ENCODE measurements around the gene RNFT2.
"Not testable (repeated sequence)": the region's sequence is repeated elsewhere in the genome, so short reads cannot be mapped to it uniquely, and the experiment has no call there.

RNFT2 gene

DNA sequence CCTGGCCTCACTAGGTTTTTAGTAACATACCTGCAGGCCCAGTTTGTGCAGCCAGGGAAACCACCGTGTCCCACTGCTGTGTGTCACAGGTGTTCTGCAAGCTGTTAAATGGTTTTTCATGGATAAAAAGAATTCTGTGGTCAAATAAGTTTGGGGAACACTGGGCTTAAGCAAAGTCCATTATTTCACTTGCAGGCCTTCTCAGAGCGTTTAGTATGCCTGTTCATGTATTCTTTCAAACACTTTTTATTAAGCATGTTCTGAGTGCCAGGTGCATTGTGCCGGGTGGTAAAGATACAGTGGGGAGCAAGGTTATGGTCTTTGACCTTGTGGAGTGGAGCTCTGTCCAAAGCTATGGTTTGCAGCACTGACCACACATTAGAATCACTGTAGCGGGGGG lies 7.4 kb downstream of the RNFT2 start:
- Histone ChIP-seq H3K79me2 (ENCODE audit: control insufficient read depth, low read length) (no peaks in the 10 kb centered on the region), H3K9me3 (ENCODE audit: control insufficient read depth, insufficient read depth, low read length) (no peaks in the 10 kb centered on the region), H3F3A (ENCODE audit: control insufficient read depth, insufficient read depth) (no peaks in the 10 kb centered on the region), H3K4me2 (ENCODE audit: low read length) (no peak overlapping the region), H3K27ac (ENCODE audit: low read depth, low read length) (no peak overlapping the region), H3K9me2 (replicated peaks; ENCODE audit: control insufficient read depth, low read length) (no peaks in the 10 kb centered on the region), H3K4me1 (ENCODE audit: control insufficient read depth, low read length) (no peaks in the 10 kb centered on the region), H3K27me3 (ENCODE audit: control insufficient read depth, low read length) (no peaks in the 10 kb centered on the region), H3K36me3 (ENCODE audit: control insufficient read depth, low read length) (peaks cover 18% of the 10 kb centered on the region), H4K20me1 (ENCODE audit: control insufficient read depth, insufficient read depth, low read depth, low read length) (no peaks in the 10 kb centered on the region), H3K4me3 (ENCODE audit: low read length) (no peak overlapping the region)
- TF ChIP-seq, protein P1, sequence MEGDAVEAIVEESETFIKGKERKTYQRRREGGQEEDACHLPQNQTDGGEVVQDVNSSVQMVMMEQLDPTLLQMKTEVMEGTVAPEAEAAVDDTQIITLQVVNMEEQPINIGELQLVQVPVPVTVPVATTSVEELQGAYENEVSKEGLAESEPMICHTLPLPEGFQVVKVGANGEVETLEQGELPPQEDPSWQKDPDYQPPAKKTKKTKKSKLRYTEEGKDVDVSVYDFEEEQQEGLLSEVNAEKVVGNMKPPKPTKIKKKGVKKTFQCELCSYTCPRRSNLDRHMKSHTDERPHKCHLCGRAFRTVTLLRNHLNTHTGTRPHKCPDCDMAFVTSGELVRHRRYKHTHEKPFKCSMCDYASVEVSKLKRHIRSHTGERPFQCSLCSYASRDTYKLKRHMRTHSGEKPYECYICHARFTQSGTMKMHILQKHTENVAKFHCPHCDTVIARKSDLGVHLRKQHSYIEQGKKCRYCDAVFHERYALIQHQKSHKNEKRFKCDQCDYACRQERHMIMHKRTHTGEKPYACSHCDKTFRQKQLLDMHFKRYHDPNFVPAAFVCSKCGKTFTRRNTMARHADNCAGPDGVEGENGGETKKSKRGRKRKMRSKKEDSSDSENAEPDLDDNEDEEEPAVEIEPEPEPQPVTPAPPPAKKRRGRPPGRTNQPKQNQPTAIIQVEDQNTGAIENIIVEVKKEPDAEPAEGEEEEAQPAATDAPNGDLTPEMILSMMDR (IDR thresholded peaks at IDR 0.05; ENCODE audit: low read depth, low read length, poor library complexity, severe bottlenecking) = no peak
- no peak for TF ChIP-seq EZH2phosphoT487 (IDR thresholded peaks at IDR 0.05; ENCODE audit: borderline replicate concordance, low read length)

DNA sequence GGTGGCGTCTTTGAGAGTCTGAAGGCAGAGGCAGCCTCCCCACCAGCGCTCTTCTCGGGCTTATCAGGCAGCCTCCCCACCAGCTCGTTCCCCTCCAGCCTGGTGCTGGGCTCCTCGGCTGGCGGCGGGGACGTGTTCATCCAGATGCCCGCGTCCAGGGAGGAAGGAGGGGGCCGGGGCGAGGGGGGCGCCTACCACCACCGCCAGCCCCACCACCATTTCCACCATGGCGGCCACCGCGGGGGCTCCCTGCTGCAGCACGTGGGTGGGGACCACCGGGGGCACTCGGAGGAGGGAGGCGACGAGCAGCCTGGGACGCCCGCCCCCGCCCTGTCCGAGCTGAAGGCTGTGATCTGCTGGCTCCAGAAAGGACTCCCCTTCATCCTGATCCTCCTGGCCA lies 11.8 kb downstream of the RNFT2 start:
- no peaks in the 10 kb centered on the region for H3K4me1 ChIP-seq (ENCODE audit: control insufficient read depth, low read length)
- H3K4me2 ChIP-seq (ENCODE audit: low read length) = no peak overlapping the region
- H3F3A ChIP-seq (ENCODE audit: control insufficient read depth, insufficient read depth) = no peaks in the 10 kb centered on the region
- H4K20me1 ChIP-seq (ENCODE audit: control insufficient read depth, insufficient read depth, low read depth, low read length) = no peaks in the 10 kb centered on the region
- H3K4me3 ChIP-seq (ENCODE audit: low read length) = no peak overlapping the region
- peaks cover 10% of the 10 kb centered on the region for H3K36me3 ChIP-seq (ENCODE audit: control insufficient read depth, low read length)
- H3K27ac ChIP-seq (ENCODE audit: low read depth, low read length) = no peak overlapping the region
- H3K79me2 ChIP-seq (ENCODE audit: control insufficient read depth, low read length) = no peaks in the 10 kb centered on the region
- no peaks in the 10 kb centered on the region for H3K27me3 ChIP-seq (ENCODE audit: control insufficient read depth, low read length)
- no peaks in the 10 kb centered on the region for H3K9me2 ChIP-seq (replicated peaks; ENCODE audit: control insufficient read depth, low read length)
- TF ChIP-seq EZH2phosphoT487 (IDR thresholded peaks at IDR 0.05; ENCODE audit: borderline replicate concordance, low read length) = no peak
- TF ChIP-seq, protein P1 (IDR thresholded peaks at IDR 0.05; ENCODE audit: low read depth, low read length, poor library complexity, severe bottlenecking) = no peak
- no peaks in the 10 kb centered on the region for H3K9me3 ChIP-seq (ENCODE audit: control insufficient read depth, insufficient read depth, low read length)

DNA sequence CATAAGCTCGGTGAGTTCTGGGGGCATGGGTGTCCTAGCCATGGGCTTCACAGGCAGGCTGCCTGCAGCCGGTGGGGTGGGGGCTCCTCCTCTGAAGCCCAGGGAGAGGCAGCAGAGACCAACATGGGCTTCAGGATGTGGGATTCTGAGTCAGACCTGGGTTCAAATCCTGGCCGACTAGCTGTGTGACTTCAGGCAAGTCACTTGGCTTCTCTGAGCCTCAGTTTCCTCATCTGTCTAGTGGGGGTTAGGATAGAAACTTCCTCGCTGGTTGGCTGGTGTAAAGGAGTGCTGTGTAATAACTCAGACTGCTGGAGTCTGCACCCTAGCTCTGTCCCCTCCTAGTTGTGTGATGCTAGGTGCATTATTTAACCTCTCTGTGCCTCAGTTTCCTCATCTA lies 12.2 kb downstream of the RNFT2 start:
- no peak overlapping the region for H3K4me2 ChIP-seq (ENCODE audit: low read length)
- TF ChIP-seq EZH2phosphoT487 (IDR thresholded peaks at IDR 0.05; ENCODE audit: borderline replicate concordance, low read length) = no peak
- TF ChIP-seq, protein P1 (IDR thresholded peaks at IDR 0.05; ENCODE audit: low read depth, low read length, poor library complexity, severe bottlenecking) = no peak
- H4K20me1 ChIP-seq (ENCODE audit: control insufficient read depth, insufficient read depth, low read depth, low read length) = no peaks in the 10 kb centered on the region
- no peaks in the 10 kb centered on the region for H3K9me3 ChIP-seq (ENCODE audit: control insufficient read depth, insufficient read depth, low read length)
- no peaks in the 10 kb centered on the region for H3K4me1 ChIP-seq (ENCODE audit: control insufficient read depth, low read length)
- no peaks in the 10 kb centered on the region for H3K79me2 ChIP-seq (ENCODE audit: control insufficient read depth, low read length)
- no peak overlapping the region for H3K27ac ChIP-seq (ENCODE audit: low read depth, low read length)
- no peaks in the 10 kb centered on the region for H3F3A ChIP-seq (ENCODE audit: control insufficient read depth, insufficient read depth)
- no peak overlapping the region for H3K4me3 ChIP-seq (ENCODE audit: low read length)
- no peaks in the 10 kb centered on the region for H3K27me3 ChIP-seq (ENCODE audit: control insufficient read depth, low read length)
- H3K9me2 ChIP-seq (replicated peaks; ENCODE audit: control insufficient read depth, low read length) = no peaks in the 10 kb centered on the region
- H3K36me3 ChIP-seq (ENCODE audit: control insufficient read depth, low read length) = peaks cover 10% of the 10 kb centered on the region

- not testable (repeated sequence) for H3K4me3 ChIP-seq (ENCODE audit: low read length); H3K27me3 ChIP-seq (ENCODE audit: control insufficient read depth, low read length); H3K27ac ChIP-seq (ENCODE audit: low read depth, low read length); H3K4me2 ChIP-seq (ENCODE audit: low read length); H3K79me2 ChIP-seq (ENCODE audit: control insufficient read depth, low read length); H3F3A ChIP-seq (ENCODE audit: control insufficient read depth, insufficient read depth); H3K4me1 ChIP-seq (ENCODE audit: control insufficient read depth, low read length); H4K20me1 ChIP-seq (ENCODE audit: control insufficient read depth, insufficient read depth, low read depth, low read length); H3K9me2 ChIP-seq (replicated peaks; ENCODE audit: control insufficient read depth, low read length); H3K9me3 ChIP-seq (ENCODE audit: control insufficient read depth, insufficient read depth, low read length)
- peaks cover 13% of the 10 kb centered on the region for H3K36me3 ChIP-seq (ENCODE audit: control insufficient read depth, low read length)
Observed at GRCh38 chr12:116754097-116754496, 16.0 kb downstream of the RNFT2 start.

- not testable (repeated sequence) for H3K27ac ChIP-seq (ENCODE audit: low read depth, low read length); H4K20me1 ChIP-seq (ENCODE audit: control insufficient read depth, insufficient read depth, low read depth, low read length); H3F3A ChIP-seq (ENCODE audit: control insufficient read depth, insufficient read depth); H3K9me2 ChIP-seq (replicated peaks; ENCODE audit: control insufficient read depth, low read length); H3K4me3 ChIP-seq (ENCODE audit: low read length); H3K79me2 ChIP-seq (ENCODE audit: control insufficient read depth, low read length); H3K27me3 ChIP-seq (ENCODE audit: control insufficient read depth, low read length); H3K9me3 ChIP-seq (ENCODE audit: control insufficient read depth, insufficient read depth, low read length); H3K4me2 ChIP-seq (ENCODE audit: low read length); H3K4me1 ChIP-seq (ENCODE audit: control insufficient read depth, low read length)
- H3K36me3 ChIP-seq (ENCODE audit: control insufficient read depth, low read length) = peaks cover 18% of the 10 kb centered on the region
Observed at GRCh38 chr12:116754783-116755182, 16.7 kb downstream of the RNFT2 start.

Measured in DOHH2 (cell line).